SIG-M5 (cell line): ENCODE results near the gene HAT1.

Experiments
- DNase-seq: peaks from one replicate; lab custom pipeline; 2025; lab: John Stamatoyannopoulos, UW

Gene HAT1

DNA sequence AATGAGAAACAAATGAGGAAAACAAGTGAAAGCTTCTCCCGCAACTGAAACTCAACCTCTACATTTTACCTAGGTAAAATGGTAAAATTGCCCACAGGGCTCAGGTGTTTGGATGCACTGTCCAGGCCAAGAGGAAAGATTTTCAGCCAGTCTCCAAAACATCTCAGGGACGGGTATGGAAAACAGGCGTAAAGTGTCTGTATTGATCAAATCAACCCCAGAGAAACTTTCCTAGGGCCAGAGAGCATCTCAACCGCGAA lies 361 bp upstream of the HAT1 start:
- DNase-seq = no peak

DNA sequence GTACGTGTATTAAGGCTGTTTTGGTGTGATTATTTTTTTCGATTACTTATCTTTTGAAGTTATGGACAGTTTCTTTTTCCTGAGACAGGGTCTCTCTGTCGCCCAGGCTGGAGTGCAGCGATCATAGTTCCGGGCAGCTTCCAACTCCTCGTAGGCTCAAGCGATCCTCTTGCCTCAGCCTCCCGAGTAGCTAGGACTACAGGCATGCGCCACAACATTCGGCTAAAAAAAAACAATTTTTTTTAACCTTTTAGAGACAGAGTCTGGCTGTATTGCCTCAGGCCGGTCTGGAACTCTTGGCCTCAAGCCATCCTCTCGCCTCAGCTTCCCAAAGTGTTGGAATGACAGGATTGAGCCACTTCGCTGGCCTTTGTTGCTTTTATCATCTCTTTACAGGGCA lies 945 bp downstream of the HAT1 start:
- no peak for DNase-seq

DNA sequence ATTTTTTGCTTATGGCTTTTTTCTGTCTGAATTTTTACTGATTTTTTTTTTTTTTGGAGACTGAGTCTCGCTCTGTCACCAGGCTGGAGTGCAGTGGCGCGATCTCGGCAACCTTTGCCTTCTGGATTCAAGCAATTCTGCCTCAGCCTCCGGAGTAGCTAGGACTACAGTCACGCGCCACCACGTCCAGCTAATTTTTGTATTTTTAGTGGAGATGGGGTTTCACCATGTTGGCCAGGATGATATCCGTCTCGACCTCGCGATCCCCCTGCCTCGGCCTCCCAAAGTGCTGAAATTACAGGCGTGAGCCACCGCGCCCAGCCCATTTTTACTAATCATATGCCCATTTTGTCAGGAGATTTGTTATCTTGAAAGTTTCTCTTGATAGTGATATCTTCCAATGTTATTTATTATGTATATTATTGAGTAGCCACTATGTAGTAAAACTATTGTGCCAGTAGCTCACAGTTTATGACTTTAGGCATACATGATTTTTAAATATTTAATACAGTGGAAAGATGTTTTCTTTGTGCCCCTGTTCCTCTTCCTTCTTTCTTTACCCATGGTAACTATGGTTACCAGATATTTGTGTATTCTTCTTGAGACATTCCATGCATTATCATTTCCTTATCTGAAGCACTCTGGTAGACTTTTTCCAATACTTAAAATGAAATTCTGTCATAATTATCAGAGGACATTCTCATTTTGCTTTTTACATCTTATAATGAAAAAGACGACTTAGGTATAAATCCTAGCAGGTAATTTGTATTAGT lies 2.1 kb downstream of the HAT1 start:
- no peak for DNase-seq

DNA sequence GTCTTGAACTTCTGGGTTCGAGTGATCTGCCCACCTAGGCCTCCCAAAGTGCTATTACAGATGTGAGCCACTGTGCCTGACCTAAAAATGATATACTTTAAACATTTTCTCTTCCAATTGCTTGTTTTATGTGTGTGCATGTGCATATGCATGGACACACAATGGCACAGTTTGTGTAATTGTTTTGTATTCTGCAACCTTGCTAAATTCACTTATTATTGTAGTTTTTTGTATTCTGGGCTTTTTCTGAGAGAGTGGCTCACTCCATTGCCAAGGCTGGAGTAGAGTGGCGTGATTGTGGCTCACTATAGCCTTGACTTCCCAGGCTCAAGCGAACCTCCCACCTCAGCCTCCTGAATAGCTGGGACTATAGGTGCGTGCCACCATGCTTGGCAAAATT lies 8.1 kb downstream of the HAT1 start:
- DNase-seq = no peak

DNA sequence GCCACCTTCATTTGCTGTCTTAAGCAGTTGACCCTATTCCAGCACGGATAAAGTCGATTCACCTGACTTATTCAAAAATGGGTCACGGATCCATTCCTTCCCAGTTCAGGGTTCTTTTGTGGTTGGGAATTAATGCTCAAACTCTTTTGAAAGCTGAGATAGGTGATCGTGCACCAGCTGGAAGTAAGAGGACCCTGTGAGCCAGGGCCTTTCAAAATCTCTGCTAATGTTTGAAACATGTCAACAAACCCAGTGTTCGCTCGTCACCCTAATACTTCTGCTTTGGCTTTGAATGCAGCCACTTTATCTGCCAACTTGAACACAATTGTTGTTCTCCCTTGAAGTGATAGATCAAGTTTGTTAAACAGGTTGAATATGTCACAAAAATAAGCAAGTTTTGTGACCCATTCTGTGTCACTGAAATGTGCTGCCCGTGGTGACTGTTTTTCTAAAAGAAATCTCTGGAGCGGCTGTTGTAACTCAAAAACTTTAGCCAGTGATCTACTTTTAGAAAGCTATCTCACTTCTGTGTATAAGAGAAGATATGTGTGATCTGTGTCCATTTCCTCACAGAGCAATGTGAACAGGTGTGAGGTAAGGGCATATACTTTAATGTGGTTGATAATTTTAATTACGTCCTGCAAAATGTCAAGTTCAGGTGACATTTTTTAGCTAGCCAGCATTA lies 16.9 kb downstream of the HAT1 start:
- no peak for DNase-seq

DNA sequence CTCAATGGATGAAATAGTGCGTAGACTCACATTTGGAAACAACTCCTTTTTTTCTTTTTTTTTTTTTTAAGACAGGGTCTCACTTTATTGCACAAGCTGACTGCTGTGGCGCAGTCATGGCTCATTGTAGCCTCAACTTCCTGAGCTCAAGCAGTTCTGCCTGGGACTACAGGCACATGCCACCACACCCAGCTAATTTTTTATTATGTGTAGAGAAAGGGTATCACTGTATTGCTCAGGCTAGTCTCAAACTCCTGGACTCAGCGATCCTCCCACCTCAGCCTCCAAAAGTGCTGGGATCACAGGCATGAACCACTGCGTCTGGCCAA lies 17.4 kb downstream of the HAT1 start:
- peak; percentile 33 for DNase-seq

DNA sequence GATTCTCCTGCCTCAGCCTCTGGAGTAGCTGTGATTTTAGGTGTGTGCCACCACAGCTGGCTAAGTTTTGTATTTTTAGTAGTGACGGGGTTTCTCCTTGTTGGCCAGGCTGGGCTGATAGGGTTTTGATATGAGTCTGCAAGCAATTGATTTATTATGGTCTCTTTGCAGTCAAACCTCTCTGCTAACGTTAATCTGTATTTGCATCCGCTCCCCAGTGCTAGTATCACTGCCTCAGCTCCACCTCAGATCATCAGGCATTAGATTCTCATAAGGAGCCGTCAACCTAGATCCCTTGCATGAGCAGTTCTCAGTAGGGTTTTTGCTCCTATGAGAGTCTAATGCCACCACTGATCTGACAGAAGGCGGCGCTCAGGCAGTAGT lies 19.0 kb downstream of the HAT1 start:
- no peak for DNase-seq

DNA sequence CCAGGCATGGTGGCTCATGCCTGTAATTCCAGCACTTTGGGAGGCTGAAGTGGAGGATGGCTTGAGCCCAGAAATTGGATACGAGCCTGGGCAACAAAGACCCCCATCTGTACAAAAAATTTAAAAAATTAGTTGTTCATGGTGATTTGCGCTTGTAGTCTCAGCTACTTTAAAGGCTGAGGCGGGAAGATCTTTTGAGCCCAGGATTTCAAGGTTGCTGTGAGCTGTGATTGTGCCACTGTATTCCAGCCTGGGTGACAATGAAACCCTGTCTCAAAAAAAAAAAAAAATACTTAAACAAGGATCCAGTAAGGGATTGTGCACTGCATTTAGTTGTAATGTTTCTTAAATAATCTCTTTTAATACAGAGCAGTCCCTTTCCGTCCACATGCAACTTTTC lies 21.6 kb downstream of the HAT1 start:
- no peak for DNase-seq

DNA sequence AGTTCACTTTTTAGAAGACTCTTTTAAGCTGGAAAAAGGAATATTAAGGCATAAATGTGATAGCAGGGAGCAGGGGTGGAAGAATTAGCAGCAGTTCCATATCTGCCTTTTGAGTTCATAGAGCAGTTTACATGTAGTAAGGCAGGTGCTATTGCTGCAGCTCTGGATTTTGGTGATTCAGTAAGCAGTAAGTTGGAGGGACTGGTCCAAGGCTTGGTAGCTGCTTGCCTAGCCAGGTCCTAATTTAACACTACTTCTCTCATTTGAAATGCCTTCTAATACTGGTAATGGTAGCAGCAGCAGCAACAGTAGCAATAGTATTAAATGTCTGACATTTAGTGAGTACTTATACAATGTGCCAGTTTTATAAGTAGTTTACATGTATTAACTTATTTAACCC lies 30.0 kb downstream of the HAT1 start:
- DNase-seq = no peak

DNA sequence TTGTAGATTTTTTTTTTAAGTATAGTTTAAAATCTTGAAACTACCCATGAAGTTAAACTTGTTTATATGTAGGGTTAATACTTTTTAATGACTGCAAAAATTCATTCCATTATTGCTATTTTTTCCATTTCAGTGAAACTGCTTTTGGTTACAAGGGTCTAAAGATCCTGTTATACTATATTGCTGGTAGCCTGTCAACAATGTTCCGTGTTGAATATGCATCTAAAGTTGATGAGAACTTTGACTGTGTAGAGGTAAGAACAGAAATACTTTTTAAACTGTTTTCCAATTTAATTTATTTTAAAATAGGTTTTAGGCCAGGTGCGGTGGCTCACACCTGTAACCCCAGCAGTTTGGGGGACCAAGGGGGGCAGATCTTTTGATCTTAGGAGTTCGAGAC lies 30.5 kb downstream of the HAT1 start:
- DNase-seq = no peak

DNA sequence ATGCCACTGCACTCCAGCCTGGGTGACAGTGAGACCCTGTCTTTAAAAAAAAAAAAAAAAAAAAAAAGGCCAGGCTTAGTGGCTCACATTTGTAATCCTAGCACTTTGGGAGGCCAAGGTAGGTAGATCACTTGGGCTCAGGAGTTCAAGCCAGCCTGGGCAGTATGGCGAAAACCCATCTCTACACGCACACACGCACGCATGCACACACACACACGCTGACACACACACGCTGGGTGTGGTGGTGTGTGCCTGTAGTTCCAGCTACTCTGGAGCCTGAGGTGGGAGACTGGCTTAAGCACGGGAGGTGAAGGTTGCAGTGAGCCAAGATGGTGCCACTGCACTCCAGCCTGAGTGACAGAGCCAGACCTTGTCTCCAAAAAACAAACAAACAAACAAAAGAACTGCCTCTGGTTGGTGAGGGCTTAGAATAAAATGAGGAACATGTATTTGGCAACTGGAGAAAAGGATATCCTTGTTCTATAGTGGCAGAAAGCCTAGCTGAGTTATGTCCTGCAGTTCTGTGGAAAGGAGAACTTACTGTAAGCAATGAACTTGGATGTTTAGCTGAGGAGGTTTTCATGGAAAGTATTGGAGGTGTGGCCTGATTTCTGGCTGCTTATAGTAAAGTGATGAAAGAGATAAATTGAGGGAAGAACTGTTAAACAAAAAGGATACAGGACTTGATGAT lies 34.0 kb downstream of the HAT1 start:
- DNase-seq = peak; percentile 90

DNA sequence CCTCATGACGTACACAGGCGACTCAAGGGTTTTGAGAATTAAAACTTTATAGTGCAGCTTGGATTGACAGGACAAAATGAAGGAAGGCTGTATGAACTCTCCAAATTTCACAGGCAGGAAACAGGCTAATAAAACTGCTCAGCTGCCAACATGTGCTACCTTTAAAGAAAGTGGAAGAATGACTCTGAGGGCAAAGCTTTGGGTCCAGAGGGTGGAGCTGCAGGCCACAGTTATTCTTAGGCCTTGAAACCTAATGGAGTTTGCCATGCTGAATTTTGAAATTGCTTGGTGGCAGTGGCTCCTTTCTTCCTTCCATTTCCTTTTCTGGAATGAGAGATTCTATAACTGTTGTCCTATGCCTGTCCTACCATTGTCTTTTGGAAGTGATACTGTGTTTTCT lies 34.8 kb downstream of the HAT1 start:
- DNase-seq = no peak

DNA sequence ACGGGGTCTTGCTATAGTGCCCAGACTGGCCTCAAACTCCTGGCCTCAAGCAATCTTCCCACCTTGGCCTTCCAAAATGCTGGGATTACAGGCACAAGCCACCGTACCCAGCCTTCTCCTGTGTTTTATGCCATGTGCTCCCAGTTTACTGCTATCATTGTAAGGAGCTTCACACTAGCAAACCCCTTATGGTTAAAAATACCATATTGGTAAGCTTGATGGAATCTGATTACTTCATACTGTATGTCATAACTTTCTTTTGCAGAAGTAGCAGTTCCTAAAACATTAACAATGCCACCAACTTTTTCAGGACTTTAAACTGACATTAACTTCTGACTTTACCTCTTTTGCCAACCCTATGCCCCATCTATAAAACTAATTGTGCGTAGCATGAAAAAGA lies 36.2 kb downstream of the HAT1 start:
- peak; percentile 73 for DNase-seq

DNA sequence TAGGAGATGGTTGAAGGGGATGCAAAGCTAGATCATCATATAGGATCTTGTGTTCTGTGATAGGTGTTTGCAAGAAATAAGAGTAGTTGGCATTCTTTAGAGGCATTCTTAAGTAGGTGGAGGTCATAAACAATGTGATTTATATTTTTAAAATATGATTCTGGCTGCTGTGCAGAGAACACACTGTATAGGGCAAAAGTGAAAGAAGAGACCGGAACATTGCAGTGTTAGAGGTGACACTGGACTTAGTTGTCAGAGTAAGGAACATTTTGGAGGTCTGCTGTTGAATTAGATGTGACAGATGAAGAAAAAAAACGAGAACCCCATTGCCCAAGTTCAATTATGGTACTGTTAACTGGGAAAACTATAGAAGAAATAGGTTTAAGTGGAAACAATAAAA lies 37.7 kb downstream of the HAT1 start:
- no peak for DNase-seq

DNA sequence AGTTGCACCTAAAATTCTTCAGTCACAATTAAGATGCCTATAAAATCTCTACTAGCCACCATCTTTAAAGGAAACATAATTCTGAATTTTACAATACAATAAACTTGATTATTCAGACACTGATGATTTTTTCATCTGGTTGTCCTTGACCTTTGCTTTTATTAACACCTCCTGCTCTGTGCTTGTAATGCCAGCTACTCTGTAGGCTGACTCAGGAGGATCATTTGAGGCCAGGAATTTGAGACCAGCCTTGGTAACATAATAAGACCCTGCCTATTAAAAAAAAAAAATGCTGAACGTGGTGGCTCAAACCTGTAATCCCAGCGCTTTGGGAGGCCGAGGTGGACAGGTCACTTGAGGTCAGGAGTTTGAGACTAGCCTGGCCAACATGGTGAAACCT lies 38.3 kb downstream of the HAT1 start:
- DNase-seq = no peak

DNA sequence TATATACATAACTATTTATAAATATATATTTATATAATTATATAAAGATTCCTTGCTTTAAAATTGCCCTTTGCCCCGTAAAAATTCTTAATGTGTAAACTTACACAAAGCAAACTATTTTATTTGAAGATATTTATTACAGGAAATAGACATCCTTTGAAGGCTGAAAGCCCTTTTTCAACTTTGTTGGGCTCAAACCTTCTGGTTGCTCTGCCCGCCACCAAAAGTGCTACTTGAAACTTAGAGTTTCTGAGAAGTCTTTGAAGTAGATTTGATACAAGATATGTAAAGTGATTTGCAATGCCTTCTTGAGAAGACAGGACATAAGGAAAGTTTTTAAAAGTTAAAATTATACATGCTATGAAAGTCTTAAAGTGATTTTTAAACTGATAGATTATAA lies 40.9 kb downstream of the HAT1 start:
- DNase-seq = no peak

DNA sequence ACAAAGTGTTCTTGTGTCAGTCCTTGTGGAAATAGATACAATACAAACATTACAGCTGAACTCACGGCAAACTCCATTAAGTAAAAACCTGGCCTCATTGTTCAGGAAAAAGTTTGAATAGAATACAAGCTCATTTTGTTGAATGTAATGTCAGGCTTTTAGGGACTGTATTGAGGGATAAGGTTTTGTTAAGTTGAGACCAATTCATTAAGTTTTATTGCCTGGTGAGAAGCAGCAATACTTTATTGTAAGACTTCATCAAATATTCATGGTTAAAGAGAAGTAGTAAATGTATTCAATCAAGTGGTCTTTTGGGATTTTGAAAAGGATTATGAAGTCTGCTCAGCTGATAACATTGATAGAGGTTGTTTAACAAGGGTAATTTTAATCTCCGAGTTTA lies 42.0 kb downstream of the HAT1 start:
- DNase-seq = no peak

DNA sequence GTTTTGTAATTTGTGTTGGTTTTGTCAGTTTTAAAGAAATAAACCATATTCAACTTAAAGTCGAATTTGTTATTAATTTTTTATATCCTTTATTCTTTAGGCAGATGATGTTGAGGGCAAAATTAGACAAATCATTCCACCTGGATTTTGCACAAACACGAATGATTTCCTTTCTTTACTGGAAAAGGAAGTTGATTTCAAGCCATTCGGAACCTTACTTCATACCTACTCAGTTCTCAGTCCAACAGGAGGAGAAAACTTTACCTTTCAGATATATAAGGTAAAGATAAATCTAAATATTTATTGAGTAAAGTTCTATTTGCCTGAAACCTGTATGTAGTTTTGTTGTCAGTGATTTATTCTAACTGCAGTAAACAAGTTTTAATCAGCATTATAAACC lies 43.0 kb downstream of the HAT1 start:
- DNase-seq = no peak

DNA sequence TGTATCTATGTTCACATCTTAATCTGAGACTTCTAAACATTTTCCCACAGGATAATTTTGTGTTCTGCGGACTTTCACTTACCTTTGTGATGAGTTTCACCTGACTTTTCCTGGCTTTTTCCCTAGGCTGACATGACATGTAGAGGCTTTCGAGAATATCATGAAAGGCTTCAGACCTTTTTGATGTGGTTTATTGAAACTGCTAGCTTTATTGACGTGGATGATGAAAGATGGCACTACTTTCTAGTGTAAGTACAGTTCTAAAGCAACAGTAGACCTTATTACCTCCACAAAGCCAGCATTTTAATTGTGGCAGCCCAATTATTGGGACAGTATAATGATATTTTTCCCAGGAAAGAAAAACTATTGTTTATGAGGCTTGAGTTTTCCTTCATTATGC lies 43.4 kb downstream of the HAT1 start:
- DNase-seq = no peak

DNA sequence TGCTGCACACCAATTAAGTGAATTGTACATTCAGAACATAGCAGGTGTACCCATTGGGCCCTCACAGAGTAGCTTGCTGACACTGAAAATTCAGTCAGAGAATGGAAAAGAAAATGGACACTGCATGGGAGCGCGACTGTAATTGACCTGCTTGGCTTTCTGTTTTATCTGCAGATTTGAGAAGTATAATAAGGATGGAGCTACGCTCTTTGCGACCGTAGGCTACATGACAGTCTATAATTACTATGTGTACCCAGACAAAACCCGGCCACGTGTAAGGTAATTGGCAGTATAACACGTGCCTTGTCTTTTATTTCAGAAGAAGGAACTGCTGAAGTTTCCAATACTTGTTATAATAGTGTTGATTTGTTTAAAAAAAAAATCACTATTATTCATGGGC lies 44.0 kb downstream of the HAT1 start:
- DNase-seq = no peak

DNA sequence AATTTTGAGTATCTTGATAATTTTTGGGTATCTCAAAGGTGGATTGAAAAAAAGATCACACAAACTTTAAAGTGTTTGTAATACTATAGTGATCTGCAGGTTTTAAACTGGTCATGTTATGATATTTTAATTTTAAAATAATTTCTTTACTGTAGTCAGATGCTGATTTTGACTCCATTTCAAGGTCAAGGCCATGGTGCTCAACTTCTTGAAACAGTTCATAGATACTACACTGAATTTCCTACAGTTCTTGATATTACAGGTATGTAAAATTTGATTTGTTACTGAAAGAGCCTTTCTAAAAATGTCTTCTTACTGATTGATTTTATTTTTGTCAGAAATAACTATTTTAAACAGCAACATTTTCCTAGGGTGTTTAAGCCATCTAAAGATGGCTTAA lies 44.4 kb downstream of the HAT1 start:
- DNase-seq = no peak

DNA sequence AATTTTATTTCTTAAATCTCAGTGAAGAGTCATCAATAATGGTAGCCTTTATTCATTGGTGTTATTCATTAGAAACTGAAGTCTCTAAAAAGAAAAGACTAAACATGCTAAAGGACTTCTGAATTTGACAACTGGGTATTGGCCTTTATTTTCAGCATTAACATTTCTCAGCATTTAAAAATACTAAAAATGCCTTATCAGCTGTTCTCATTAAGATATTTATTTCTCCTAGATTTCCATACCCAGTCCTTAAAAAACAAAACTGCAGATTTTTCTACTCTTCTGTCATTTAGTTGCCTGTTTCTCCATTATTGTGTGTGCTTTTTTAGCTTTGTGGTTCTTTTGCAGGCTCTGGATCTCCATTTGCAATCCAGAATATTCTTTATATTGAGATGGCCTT lies 46.2 kb downstream of the HAT1 start:
- DNase-seq = no peak

DNA sequence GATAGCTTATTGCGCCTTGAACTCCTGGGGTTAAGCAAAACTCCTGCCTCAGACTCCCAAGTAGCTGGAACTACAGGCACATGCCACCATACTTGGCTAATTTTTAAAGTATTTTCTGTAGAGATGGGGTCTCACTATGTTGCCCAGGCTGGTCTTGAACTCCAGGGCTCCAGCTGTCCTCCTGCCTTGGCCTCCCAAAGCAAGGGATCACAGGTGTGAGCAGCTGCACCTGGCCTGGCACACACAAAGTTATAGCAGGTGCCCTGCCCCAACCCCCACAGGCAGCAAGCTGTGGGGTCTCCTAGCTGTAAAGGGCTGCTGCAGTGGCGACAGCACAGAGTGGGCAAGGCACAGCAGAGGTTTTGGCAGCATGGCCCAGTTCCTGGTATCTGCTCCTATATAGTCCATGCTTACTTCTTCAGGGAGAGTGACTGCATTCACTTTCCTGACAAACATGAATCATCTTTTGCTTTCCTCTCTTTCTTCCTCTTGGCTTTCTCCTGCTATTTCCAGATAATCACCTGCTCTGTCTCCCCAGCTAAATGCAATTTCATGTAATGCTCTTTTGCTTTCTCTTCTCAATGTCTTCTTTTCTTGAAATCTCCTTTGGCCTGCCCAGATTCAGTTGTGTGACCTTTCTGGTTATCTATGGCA lies 50.2 kb downstream of the HAT1 start:
- DNase-seq = no peak
